Hematopoietic multipotent progenitor cell treated with erythropoietin and hydrocortisone succinate and interleukin-3 and kit ligand, for 15 days (in vitro differentiated cells): ENCODE data around the gene PCID2.

Source experiments
- DNase-seq: peaks from one replicate; pipeline ENCODE4 v3.0.0-alpha.2; 2015; ENCODE audit warnings: low spot score

PCID2 gene

DNA sequence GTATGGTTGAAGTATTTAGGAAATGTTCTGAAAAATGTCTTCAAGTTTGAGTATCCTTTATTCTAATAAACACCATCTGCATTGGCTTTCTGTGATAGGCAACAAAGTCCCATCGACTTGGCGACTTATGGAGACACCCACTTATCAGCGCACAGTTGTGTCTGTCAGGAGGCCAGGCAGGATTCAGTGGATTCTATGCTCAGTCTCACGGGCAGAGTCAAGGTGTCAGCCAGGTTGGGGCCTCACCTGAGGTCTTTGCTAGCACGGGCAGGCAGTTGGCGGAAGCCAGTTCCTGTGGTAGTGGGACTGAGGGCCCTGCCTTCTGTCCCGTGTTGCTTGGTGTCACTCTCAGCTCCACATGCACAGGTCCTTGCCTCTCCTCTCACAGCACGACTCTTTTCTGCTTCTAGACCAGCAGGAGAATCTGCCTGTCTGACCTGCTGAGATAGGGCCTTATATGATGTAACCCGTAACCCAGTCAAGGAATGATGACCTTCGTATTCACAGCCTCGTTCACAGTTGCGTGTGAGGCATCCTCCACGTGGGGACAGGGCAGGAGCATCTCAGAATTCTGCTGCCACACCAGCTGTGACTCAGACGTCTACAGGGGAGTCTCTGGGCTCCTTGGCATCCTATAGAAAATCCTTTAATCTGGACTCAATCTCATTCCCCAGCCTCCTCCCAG is 10.9 kb upstream of the PCID2 start:
- DNase-seq: peak; percentile 83

DNA sequence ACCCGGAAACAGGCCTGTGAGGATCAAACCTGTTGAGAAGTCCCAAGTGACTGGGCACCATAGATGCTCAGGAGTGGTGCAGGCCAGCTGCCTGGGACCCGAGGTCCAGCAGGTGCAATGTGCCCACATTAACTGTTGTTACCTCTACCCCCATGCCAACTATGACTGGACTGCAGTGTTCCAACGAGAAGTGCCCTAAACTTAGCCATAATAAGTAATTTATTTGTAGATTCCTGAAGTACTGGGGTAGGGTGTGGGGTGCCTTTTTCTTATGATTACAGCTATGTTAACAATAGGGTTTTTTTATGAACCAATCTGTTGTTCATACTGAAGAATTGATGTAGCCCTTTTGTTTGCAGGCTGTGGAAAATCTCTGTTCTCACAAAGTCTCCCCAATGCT is 10.1 kb upstream of the PCID2 start:
- no peak for DNase-seq

DNA sequence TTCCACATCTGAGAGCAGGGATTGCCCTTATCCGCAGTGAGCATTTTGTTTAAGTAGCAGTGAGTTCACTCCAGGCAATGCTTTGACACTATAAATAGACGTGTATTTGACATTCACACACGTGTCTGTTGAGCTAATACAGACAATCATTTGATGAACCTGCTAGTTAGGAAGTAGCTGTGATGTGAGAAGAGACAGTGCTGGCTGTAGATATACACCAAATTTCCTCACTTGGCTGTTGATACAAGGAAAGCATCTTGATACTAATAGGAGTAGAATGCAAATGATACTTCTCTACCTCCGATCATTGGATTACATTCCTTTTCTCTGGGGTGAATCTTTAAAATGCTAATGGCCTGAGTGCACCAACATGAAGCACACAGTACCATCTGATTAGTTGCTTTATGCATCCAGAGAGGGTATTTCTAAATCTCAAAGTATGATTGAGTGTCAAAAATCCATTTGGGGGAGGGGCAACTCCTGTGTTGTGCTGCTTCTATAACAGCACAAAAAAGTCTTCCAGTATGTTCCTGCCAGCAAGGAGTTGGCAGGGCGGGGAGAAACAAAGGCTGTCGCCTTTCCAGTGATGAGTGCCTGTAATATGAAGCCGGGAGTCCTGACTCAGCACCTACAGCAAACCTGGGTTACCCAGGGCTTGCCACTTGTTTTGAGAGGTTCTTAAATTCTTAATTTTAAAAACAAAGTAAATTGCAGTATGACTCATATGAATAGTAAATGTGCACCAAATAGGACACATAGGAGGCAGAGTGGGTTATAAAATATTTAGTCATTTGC is 8.0 kb upstream of the PCID2 start:
- peak; percentile 47 for DNase-seq

DNA sequence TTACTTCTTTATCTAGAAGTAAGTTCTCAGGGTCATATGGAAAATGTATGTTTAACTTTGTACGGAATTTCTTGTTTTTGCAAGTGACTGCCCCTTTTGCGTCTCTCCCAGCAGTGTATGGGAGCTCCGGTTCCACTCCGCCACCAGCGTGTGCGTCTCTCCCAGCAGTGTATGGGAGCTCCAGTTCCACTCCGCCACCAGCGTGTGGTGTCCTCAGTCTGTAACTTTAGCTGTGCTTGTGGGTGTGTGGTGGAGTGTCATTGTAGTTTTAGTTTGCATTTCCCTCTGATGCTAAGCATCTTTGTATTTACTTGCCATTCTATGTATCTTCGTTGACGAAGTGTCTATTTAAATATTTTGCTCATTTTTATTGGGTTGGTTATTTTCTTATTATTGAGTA is 3.3 kb upstream of the PCID2 start:
- DNase-seq: peak; percentile 40

DNA sequence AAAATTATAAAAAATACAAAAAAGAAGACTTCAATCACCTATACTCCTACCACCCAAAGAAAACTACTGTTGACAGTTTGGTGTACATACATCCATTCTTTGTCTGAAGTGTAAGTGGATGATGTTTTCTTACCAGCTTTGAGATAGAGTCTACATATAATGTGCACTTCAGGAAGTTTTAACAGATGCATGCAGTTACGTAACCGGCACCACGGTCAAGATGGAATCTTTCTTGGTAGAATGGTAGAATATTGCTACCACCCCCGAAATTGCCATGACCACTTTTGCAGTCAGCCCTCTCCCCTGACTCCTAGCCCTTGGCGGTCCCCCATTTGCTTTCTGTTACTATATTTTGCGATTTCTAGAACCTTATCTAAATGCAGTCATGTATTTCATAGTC is 2.4 kb upstream of the PCID2 start:
- DNase-seq: no peak

DNA sequence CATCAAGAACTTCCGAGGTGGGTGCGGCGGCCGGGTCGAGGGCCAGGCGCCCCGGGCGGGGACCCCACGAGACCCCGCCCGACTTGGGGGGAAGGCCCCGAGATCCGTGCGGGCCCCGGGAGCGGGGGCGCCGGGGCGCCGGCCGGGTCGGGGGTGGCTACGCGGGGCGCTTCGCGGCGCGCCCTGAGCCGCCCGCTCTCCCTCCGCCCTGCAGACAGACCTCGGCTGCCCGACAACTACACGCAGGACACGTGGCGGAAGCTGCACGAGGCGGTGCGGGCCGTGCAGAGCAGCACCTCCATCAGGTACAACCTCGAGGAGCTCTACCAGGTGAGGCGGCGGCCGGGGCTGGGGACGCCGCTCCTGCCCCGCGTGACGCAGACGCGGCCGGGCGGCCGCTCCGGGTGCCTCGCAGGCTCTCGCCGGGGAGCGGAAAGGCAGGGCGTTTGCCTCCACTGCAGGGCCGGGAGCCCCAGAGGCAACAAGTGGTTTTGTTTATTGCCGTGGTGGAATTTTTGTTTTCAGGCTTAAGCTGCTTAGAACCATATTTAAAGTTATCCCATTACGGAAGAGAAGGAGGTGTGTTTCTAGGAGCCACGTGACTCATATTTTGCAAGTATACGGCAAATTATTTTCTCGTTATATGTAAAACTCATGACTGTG is 1.4 kb upstream of the PCID2 start:
- peak; percentile 68 for DNase-seq

DNA sequence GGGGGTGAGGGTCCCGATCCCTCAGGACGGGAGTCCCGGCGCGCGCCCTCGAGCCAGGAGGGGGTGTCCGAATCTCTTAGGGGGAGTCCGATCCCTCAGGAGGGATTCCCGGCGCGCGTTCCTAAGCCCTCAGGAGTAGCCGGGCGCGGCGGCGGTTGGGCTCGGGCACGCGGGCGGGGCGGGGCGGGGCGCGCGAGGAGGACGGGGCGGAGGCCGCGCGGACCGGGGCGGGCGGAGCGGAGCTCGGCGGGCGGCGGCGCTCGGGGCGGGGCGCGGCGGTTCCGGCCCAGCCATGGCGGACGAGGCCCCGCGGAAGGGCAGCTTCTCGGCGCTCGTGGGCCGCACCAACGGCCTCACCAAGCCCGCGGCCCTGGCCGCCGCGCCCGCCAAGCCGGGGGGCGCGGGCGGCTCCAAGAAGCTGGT is 878 bp upstream of the PCID2 start, which contains the start of gene CUL4A:
TSS of gene CUL4A (plus strand) at position 278 of the 423 bp plus-strand sequence. CDS start at position 293, 15 bp downstream.
- DNase-seq: peak; percentile 87

DNA sequence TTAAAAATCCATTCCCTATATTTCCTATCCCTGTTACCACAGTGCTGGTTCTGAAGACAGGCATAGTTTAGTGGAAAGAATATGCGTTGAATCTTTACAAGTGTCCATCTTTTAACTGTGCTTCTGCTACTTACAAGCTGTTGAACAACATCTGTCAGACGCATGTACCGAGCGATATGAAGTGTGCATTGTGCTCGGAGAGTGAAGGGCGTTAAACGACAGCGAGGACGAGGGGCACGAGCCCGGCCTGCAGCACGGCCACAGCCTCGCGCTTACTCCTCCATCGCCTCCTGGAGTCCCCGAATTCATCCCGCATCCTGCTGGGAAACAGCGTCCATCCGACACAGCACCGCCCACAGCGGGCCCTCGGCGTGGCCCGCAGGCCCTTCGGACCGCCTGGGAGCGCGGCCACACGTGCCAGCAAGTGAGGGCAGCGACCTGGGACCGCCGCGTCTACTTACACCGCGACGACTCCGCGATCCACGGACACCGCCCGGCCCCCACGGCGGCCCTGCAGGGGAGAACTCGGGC is 514 bp downstream of the PCID2 start:
- peak; percentile 40 for DNase-seq

DNA sequence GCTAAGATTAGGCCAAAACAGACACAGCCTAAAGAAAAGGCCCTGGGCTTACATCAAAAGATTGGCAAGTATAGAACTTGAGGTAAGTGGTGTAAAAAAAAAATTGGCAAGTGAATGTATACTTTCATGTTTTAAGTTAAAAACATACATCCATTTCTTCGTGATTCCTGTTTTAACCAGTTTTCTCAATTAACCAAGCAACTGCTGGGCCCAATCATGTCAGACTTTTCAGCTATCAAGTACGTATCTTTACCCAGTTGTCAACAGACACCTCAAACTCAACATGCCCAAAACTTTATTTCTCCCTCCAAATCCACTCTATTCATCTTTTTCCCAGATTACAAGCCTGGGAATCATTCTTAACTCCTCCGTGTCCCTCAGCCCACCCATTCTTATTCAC is 1.0 kb downstream of the PCID2 start:
- DNase-seq: no peak

DNA sequence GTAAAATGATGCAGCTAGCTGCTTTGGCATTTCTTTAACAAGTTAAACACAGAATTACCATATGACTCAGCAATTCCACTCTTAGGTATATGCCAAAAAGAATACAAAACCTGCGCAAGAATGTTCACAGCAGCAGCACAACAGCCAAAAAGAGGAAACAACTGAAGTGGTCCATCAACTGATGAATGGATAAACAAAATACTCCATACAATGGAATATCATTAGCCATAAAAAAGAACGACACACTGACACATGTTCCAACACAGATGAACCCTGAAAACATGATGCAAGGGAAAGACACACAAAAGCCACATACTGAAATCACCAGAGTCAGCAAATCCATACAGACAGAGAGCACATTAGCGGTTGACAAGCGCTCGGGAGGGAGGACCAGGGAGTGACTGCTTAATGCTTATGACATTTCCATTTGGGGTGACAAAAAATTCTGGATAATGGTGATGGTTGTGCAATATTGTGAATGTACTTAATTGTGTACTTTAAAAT is 3.0 kb downstream of the PCID2 start:
- no peak for DNase-seq

DNA sequence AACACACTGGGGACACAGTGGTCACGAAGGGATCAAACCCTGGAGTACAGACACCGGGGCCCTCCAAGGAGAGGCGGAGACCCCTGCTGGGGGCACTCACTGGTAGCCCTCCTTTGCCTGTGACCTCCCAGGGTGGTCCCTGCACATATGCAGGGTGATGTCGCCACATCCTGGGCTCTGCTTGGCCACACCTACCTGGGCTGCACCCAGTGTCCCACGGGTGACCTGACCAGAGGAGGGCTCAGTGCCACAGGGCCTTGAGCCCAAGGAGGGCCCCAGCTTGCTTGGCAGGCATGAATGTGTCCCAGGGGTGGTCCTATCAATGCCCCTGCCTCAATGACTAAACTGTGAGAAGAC is 4.1 kb downstream of the PCID2 start:
- DNase-seq: no peak

DNA sequence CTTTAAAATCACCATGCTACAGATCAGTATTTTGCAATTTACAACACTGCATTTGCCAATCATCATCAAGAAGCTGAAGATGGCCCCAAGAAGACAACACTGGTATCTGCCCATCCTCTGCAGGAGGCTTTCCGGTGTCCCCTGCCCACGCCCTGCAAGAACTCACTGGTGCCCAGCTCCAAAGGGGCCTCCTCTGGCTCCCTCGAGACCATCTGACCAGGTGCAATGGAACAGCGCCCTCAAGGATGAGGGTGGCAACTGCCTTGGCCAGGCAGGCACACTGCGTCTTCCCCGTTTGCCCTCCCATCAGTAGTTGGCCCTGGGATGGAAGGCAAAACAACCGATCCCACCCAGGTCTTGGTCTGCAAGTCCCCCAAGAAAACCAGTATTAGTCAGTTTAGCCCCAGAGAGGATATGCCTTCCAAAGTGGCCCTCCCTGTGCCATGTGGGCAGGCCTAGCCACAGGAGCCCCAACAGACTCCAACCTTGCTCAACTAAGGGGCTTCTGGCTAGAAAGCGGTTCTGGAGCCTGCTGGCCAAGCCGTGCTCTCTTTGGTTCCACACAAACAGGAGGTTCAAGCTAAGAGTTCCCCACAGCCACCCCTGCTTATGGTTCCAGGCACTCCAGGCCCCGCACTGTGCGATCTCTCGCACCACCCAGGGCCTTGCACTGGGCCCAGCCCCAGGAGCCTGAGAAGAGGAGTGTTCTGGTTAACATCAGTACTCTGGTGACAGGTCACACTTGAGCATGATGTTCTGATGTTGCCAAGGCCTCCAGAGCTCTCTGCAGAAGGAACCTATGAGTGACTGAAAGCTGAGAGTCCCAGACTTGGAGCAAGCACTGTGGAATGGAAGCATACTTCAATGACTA is 4.7 kb downstream of the PCID2 start:
- DNase-seq: no peak

DNA sequence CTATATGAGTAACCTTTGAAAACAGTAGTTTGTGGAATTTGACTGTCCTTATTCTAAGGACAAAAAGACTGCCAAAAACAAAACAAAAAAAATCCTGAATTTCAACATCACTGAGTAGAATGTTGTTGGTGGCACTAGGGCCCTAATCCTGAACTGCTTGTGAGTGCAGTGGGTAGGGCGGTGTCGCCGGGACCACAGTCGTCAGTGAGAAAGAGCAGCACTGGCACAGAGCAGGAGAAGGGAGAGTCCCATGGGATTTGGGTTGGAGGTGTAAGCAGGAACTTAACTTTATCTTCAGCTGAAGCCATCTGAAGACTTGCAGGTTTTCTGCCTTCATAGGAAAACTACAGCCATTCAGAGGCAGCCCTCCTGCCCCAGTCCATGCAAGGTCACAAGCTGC is 5.6 kb downstream of the PCID2 start:
- DNase-seq: no peak

DNA sequence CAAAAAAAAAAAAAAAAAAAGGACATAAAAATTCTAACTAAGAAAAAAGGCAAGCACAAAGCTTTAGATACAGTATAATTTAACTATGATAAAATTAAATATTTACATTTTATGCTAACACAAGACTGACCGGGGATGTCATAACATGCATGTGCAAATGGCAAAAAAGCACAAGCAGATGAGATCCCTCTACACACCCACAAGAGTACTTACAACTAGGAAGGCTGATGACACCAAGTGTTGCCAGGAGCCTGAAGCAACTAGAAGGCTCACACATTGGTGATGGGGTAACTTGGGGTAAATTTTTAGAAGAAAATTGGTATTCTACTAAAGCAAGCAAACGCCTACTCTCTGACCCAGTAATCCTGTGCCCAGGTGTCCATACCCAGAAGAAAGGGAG is 6.7 kb downstream of the PCID2 start:
- no peak for DNase-seq

DNA sequence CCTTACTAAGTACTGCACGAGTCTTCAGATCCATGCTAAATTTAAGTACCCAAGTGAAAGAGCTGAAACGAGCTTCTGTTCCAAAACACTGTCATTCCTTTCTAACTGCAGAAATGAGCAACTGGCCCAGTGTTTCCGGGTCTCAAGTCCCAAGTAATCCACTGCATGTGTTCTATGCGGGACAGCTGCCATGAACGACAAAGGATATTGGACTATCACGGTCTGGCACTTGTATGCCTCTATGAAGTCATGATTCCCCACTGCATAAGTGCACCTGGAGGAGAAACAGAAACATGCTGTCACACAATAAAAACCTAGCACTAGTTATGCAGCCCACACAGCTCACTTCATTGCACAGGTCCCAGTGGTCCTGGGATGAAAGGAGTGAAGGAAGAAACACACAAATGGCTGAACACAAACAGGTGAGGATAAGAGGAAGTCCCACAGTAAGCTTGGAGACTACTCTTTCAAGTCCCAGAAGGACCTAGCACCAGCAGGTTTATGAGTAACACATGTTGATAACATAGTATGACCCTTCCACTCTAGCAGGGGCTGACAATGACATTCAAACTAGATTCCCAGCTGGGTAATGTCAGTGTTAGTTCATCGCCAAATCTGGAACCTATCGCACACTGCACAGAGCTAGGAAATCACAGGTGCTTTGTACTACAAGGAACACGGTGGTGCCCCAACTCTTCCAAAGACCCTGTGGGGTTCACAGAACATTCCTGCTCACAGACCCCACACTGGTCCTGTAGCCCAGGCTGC is 11.3 kb downstream of the PCID2 start:
- no peak for DNase-seq

DNA sequence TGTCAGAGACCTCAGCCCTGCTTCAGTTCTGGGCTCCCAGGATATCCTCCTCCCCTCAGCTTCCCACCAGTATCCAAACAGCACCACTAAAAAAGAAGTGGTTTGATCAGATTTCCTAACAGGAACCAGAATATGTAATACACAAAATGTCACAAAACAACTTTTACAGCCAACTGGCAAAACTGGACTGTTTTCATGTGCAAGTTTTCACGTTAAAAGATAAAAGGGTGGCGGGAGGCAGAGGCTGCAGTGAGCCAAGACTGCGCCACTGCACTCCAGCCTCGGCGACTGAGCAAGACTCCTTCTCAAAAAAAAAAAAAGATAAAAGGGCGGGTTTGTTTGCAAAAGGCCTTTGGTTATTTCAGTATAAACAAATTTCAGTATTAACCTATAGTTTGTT is 13.1 kb downstream of the PCID2 start:
- no peak for DNase-seq

DNA sequence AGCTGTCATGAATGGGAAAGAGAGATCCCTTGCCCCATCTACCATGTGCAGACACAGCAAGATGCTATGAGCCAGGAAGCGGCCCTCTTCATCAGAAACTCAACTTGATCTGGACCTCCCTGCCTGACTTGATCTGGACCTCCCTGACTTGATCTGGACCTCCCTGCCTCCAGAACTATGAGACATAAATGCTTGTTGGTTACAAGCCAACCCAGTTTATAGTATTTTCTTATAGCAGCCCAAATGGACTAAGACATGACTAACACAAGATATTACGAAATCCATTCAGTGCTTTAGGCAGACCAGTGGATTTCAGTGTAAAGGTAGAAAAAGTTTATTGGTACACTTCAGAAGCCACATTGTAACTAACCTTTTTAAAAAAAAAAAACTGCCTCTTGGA is 15.6 kb downstream of the PCID2 start:
- no peak for DNase-seq

DNA sequence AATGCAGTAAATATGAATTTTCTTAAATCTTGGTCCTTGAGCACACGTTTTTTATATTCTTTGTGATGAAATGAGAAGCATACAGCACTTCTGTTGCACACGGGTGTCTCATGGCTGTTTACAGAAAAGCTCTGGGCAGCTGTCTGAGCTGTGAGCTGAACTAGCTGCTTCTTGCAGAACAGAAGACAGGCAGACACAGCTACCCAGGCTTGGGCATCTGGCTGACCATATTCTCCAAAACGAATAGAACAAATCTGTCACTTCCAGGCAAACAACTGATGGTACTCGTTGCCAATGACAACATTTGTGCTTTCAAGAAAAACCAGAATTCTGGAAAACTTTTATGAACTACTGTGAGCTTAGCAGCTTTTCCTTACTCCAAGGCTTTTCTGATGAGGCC is 16.2 kb downstream of the PCID2 start:
- DNase-seq: no peak

DNA sequence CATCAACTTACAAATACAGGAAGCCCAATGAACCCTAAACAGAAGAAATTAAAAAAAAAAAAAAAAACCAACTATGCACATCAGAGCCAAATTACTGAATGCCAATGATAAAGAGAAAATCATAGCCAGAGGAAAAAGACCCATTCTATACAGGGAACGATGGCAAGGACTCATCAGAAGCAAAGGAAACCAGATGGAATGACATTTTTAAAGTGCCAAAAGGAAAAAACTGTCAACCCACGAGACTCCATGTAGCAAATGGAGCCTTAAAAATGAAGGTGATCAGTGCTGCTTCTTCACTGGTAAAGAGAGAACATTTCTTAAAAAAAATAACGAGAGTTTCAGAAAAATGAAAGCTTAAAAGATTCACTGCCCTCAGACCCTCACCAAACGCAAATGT is 18.3 kb downstream of the PCID2 start:
- DNase-seq: no peak

DNA sequence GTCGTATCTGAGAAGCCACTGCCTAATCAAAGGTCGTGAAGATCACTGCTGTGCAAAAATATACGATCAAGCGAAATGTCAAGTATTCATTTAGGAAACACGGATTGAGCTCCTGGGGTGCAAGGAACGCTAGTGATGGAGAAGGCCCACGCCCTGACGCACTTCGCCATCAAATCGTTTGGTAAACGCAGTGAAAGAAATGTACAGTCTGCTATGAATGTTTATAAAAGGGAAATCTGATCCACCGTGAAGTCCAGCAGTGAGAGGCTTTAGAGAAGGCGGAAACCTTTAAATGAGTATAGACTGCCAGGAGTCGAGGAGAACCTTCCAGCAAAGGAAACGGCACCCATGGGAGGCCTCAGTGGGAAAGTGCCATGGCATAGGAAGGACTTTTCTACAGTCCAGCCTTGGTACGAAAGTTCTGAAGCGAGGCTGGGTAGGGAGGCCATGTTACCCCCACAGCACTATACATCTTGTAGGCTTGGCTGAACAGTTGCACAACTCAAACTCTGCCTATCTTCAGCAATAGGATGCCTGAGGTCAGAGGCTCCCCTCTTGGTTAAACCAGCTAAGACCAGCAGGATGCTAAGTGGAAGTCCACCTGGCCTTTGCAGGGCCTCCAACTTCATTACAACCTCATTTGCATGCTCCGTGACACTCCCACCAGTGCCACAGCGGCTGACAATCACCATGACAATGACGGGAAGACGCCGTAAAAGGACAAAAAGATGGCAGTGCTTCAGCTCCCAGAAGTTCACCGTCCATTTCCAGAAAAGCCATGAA is 20.4 kb downstream of the PCID2 start:
- no peak for DNase-seq
